Neuronal stem cell (in vitro differentiated cells): ENCODE measurements around the gene BTBD1.

Experiments used
- DNase-seq: peaks from one replicate; pipeline ENCODE4 v3.0.0-alpha.2; 2013; ENCODE audit warnings: low spot score
- H2AFZ ChIP-seq: one replicate; pipeline ENCODE4 v1.6.1; 2013; ENCODE audit warnings: mild to moderate bottlenecking, low read length, inconsistent platforms
- H2AK5ac ChIP-seq: 2 replicates; pipeline ENCODE4 v1.6.1; 2013; ENCODE audit warnings: low read depth, mild to moderate bottlenecking, inconsistent platforms, low read length, moderate library complexity, mixed read lengths
- H2BK120ac ChIP-seq: 2 replicates; pipeline ENCODE4 v1.6.1; 2013; ENCODE audit warnings: low read depth, mild to moderate bottlenecking, inconsistent platforms, low read length, moderate library complexity, mixed read lengths
- H2BK12ac ChIP-seq: one replicate; pipeline ENCODE4 v1.6.1; 2013; ENCODE audit warnings: low read length, inconsistent platforms
- H2BK15ac ChIP-seq: 2 replicates; pipeline ENCODE4 v1.6.1; 2013; ENCODE audit warnings: mild to moderate bottlenecking, low read length, inconsistent platforms, mixed read lengths
- H2BK5ac ChIP-seq: one replicate; pipeline ENCODE4 v1.6.1; 2013; ENCODE audit warnings: inconsistent platforms, mild to moderate bottlenecking, low read length, moderate library complexity
- H3K14ac ChIP-seq: one replicate; pipeline ENCODE4 v1.6.1; 2013; ENCODE audit warnings: low read length, inconsistent platforms
- H3K18ac ChIP-seq: 2 replicates; pipeline ENCODE4 v1.6.1; 2013; ENCODE audit warnings: low read length, inconsistent platforms
- H3K23ac ChIP-seq: 2 replicates; pipeline ENCODE4 v1.6.1; 2013; ENCODE audit warnings: low read depth, mild to moderate bottlenecking, mixed read lengths, low read length, inconsistent platforms; ENCODE audit not compliant: poor library complexity
- H3K27ac ChIP-seq: replicated peaks from 3 replicates; pipeline ENCODE4 v1.5.1; 2013; ENCODE audit warnings: low read length, inconsistent platforms
- H3K27me3 ChIP-seq, 3 experiments: 2 replicates each; pipeline ENCODE4 v1.6.1; 2013; ENCODE audit warnings: low read length in 3 of 3, mild to moderate bottlenecking in 2 of 3, inconsistent platforms in 1 of 3, low read depth in 1 of 3, mixed read lengths in 1 of 3, moderate library complexity in 1 of 3; ENCODE audit not compliant: control insufficient read depth in 3 of 3, insufficient read depth in 3 of 3
- H3K36me3 ChIP-seq, 2 donors: replicated peaks in 1 of 2; 2 replicates each; pipeline ENCODE4 v1.6.1; 2013; ENCODE audit warnings: low read length in 2 of 2; ENCODE audit not compliant: control insufficient read depth in 2 of 2, insufficient read depth in 2 of 2
- H3K4ac ChIP-seq: 2 replicates; pipeline ENCODE4 v1.6.1; 2013; ENCODE audit warnings: inconsistent platforms, mild to moderate bottlenecking, low read length, moderate library complexity
- H3K4me1 ChIP-seq, 2 donors: 1 replicate in 1 of 2; 2 replicates in 1 of 2; pipeline ENCODE4 v1.6.1; 2013; ENCODE audit warnings: low read length in 2 of 2, low read depth in 1 of 2; ENCODE audit not compliant: control insufficient read depth in 2 of 2, insufficient read depth in 1 of 2
- H3K4me2 ChIP-seq: one replicate; pipeline ENCODE4 v1.6.1; 2013; ENCODE audit warnings: mild to moderate bottlenecking, low read length, inconsistent platforms; ENCODE audit not compliant: insufficient read depth, poor library complexity, severe bottlenecking
- H3K4me3 ChIP-seq, 2 donors: 2 replicates each; pipeline ENCODE4 v1.5.1; 2013; ENCODE audit warnings: low read length in 2 of 2, mild to moderate bottlenecking in 2 of 2, inconsistent platforms in 1 of 2, moderate library complexity in 1 of 2
- H3K79me1 ChIP-seq: one replicate; pipeline ENCODE4 v1.6.1; 2013; ENCODE audit warnings: low read depth, mild to moderate bottlenecking, inconsistent platforms, low read length, moderate library complexity
- H3K9ac ChIP-seq: one replicate; pipeline ENCODE4 v1.6.1; 2013; ENCODE audit warnings: mild to moderate bottlenecking, low read depth, low read length, inconsistent platforms; ENCODE audit not compliant: poor library complexity
- H3K9me3 ChIP-seq, 2 donors: replicated peaks in 1 of 2; 2 replicates each; pipeline versions ENCODE3 to v1.6.1; 2013; ENCODE audit warnings: low read length in 2 of 2, mild to moderate bottlenecking in 2 of 2, inconsistent platforms in 1 of 2, low read depth in 1 of 2, mixed read lengths in 1 of 2, moderate library complexity in 1 of 2; ENCODE audit not compliant: control insufficient read depth in 2 of 2, insufficient read depth in 1 of 2
- H4K8ac ChIP-seq: one replicate; pipeline ENCODE4 v1.6.1; 2013; ENCODE audit warnings: low read depth, mild to moderate bottlenecking, inconsistent platforms, low read length, moderate library complexity
- H4K91ac ChIP-seq: one replicate; pipeline ENCODE4 v1.6.1; 2013; ENCODE audit warnings: low read length, low read depth, mild to moderate bottlenecking, inconsistent platforms; ENCODE audit not compliant: poor library complexity
- WGBS, 2 donors: extraction: QIAGEN DNeasy Blood & Tissue Kit; methylation state at CpG; one replicate each; pipeline ENCODE4 v1.1.7; 2013; ENCODE audit warnings: missing lambda C conversion rate in 2 of 2, mixed read lengths in 1 of 2; ENCODE audit not compliant: insufficient read length in 2 of 2, insufficient replicate concordance in 1 of 2; ENCODE audit errors: extremely low coverage in 2 of 2; 5-methylcytosine and 5-hydroxymethylcytosine counted together

Gene BTBD1

DNA sequence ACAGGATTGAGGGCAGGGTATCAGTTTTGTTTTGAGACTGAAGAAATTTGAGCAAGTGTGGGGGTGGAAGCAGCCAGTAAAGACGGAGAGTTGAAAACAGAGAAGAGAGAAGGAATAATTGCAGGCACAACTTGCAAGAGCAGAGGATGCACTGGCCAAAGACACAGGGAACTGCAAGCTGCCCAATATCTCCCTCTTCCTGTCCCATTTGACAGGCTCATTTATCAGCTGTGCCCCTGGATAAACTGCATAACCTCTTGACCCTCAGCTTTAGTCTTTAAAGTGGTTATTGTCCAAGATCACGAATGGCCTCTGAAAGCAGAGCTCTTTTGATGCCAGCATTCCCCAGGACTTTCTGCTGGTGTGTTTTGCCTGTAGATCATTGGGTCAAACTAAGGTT, 86.1 kb downstream of the BTBD1 start:
- H3K4ac ChIP-seq = no peak overlapping the region
- H3K18ac ChIP-seq = no peak overlapping the region
- H2BK5ac ChIP-seq = no peak overlapping the region
- H3K4me2 ChIP-seq = no peak overlapping the region
- no peak overlapping the region for H2AFZ ChIP-seq
- H2BK12ac ChIP-seq = no peak overlapping the region
- peak; percentile 24 for DNase-seq
- peak overlapping the region; percentile 54 for H3K9ac ChIP-seq
- H3K4me3 ChIP-seq = no peak overlapping the region
- peaks cover 9 to 12% of the 10 kb centered on the region in 2 donors for H3K4me1 ChIP-seq
- peaks cover 2% of the 10 kb centered on the region for H3K79me1 ChIP-seq
- no peak overlapping the region for H3K23ac ChIP-seq
- no CpG with 5 or more reads among the region's 2 CpGs for WGBS, 2 donors
- peaks cover 0 to 3% of the 10 kb centered on the region in 2 donors for H3K9me3 ChIP-seq
- H3K27me3 ChIP-seq = no peaks in the 10 kb centered on the region
- H3K36me3 ChIP-seq = peaks cover 0 to 12% of the 10 kb centered on the region in 2 donors
- no peak overlapping the region for H2AK5ac ChIP-seq
- no peak overlapping the region for H3K14ac ChIP-seq
- no peak overlapping the region for H4K91ac ChIP-seq
- no peak overlapping the region for H2BK15ac ChIP-seq
- H3K27ac ChIP-seq = no peak overlapping the region
- H4K8ac ChIP-seq = no peak overlapping the region
- H2BK120ac ChIP-seq = no peak overlapping the region

DNA sequence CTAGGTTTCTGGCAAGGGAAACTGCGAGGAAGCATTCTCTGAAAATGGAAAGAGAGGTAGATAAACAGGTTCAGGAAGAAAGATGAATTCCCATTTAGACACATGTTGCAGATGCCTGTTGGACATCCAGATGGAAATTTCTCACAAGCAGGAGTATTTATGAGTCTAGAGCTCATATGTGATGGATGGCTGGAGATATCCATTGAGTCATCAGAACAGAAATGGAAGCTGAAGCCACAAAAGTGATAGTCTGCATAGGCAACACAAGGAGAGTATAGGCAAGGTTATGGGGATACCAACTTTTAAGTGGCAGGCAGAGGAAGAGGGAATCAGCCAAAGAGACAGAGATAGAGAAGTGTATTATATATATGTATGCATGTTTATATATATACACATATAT, 87.3 kb downstream of the BTBD1 start:
- WGBS, 2 donors = no CpG with 5 or more reads among the region's 1 CpG
- Histone ChIP-seq H3K23ac (no peak overlapping the region), H3K4me2 (no peak overlapping the region), H3K9me3 (no peaks in the 10 kb centered on the region), H4K91ac (no peak overlapping the region), H3K27me3 (no peaks in the 10 kb centered on the region), H3K27ac (no peak overlapping the region), H3K14ac (no peak overlapping the region), H2BK120ac (no peak overlapping the region), H3K36me3 (peaks cover 0 to 12% of the 10 kb centered on the region in 2 donors), H2BK12ac (no peak overlapping the region), H3K4me3 (no peak overlapping the region), H3K79me1 (no peaks in the 10 kb centered on the region), H2BK5ac (no peak overlapping the region), H3K9ac (no peak overlapping the region), H2BK15ac (no peak overlapping the region), H4K8ac (no peak overlapping the region), H2AK5ac (no peak overlapping the region), H2AFZ (no peak overlapping the region), H3K18ac (no peak overlapping the region), H3K4ac (no peak overlapping the region), H3K4me1 (peaks cover 4 to 12% of the 10 kb centered on the region in 2 donors)
- DNase-seq = no peak

DNA sequence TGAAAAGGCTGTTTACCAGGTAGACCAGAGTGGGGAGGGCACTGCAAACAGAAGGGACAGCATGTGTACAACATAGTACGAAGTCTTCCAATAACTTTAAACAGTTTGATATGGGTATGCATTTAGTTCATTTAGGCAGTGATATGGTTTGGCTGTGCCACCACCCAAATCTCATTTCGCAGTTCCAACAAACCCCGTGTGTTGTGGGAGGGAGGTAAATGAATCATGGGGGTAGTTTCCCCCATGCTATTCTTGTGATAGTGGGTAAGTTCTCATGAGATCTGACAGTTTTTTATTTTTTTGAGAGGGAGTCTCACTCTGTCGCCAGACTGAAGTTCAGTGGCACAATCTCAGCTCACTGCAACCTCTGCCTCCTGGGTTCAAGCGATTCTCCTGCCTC, 88.6 kb downstream of the BTBD1 start:
- Histone ChIP-seq H3K4me2 (no peak overlapping the region), H3K23ac (no peak overlapping the region), H2AFZ (no peak overlapping the region), H3K79me1 (no peaks in the 10 kb centered on the region), H3K36me3 (peaks cover 0 to 7% of the 10 kb centered on the region in 2 donors), H3K4ac (no peak overlapping the region), H3K4me1 (peaks cover 4 to 12% of the 10 kb centered on the region in 2 donors), H3K9ac (no peak overlapping the region), H3K14ac (no peak overlapping the region), H2BK12ac (no peak overlapping the region), H3K9me3 (no peaks in the 10 kb centered on the region), H4K91ac (no peak overlapping the region), H2AK5ac (no peak overlapping the region), H2BK120ac (no peak overlapping the region), H3K27me3 (no peaks in the 10 kb centered on the region), H3K4me3 (no peak overlapping the region), H2BK5ac (no peak overlapping the region), H3K18ac (no peak overlapping the region), H2BK15ac (no peak overlapping the region), H4K8ac (no peak overlapping the region), H3K27ac (no peak overlapping the region)
- no peak for DNase-seq
- no CpG with 5 or more reads among the region's 5 CpGs for WGBS, 2 donors

DNA sequence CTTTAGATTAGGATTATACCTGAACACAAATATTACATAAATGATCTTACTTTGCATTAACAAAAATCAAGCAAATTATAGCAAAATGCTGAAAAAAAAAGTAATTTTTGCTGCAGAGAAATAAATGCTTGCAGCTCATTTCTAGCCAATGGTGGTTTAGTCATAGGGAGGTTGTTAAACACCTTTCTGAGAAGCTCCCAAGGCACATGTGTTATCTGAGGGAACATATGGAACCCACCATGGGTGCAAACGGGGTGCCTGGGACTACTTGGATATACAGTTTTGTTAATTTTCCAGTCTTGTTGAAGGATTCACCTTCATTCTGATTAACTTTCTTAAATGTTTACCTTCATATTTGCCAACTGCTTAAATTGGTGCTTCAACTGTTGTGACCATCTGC, 90.0 kb downstream of the BTBD1 start:
- Histone ChIP-seq H3K4me2 (no peak overlapping the region), H3K79me1 (no peaks in the 10 kb centered on the region), H3K23ac (no peak overlapping the region), H3K4me3 (no peak overlapping the region), H2BK120ac (no peak overlapping the region), H2AK5ac (no peak overlapping the region), H4K8ac (no peak overlapping the region), H3K4ac (no peak overlapping the region), H2AFZ (no peak overlapping the region), H3K4me1 (peaks cover 4 to 12% of the 10 kb centered on the region in 2 donors), H3K27me3 (no peaks in the 10 kb centered on the region), H2BK12ac (no peak overlapping the region), H4K91ac (no peak overlapping the region), H2BK5ac (no peak overlapping the region), H3K36me3 (peaks cover 0 to 7% of the 10 kb centered on the region in 2 donors), H3K14ac (no peak overlapping the region), H3K27ac (no peak overlapping the region), H3K9me3 (no peaks in the 10 kb centered on the region), H2BK15ac (no peak overlapping the region), H3K18ac (no peak overlapping the region), H3K9ac (no peak overlapping the region)
- no peak for DNase-seq
- no CpG with 5 or more reads among the region's 1 CpG for WGBS, 2 donors
